CD14-positive monocyte (primary cell): ENCODE data around the gene ZP1. TPM values are rescaled to one million over a fixed set of nuclear protein-coding genes. Genes with fewer than 3 reads are reported as not detected.

Experiments used
- DNase-seq, 3 donors: peaks; one replicate each; pipeline ENCODE4 v3.0.0-alpha.2; 2011 to 2022
- H2AFZ ChIP-seq: 2 replicates; pipeline ENCODE4 v1.6.0; 2012; ENCODE audit warnings: mild to moderate bottlenecking, low read depth, low read length, inconsistent platforms; ENCODE audit not compliant: insufficient read depth, poor library complexity, severe bottlenecking
- H3K27ac ChIP-seq, 2 donors: 1 replicate in 1 of 2; 2 replicates in 1 of 2; pipeline ENCODE4 v1.5.1; 2012 to 2013; ENCODE audit warnings: low read length in 2 of 2, control low read depth in 1 of 2, inconsistent platforms in 1 of 2, low read depth in 1 of 2, mild to moderate bottlenecking in 1 of 2
- H3K27me3 ChIP-seq, 2 donors: one replicate each; pipeline versions ENCODE4 v1.6.0 to v1.6.1; 2011 to 2013; ENCODE audit warnings: low read length in 2 of 2; ENCODE audit not compliant: control insufficient read depth in 2 of 2, insufficient read depth in 2 of 2
- H3K36me3 ChIP-seq, 2 donors: replicated peaks in 1 of 2; 1 replicate in 1 of 2; 2 replicates in 1 of 2; pipeline versions ENCODE4 v1.5.1 to v1.6.1; 2012 to 2013; ENCODE audit warnings: low read length in 2 of 2, control low read depth in 1 of 2, inconsistent platforms in 1 of 2, mild to moderate bottlenecking in 1 of 2; ENCODE audit not compliant: insufficient read depth in 2 of 2, control insufficient read depth in 1 of 2
- H3K4me1 ChIP-seq, 2 donors: 1 replicate in 1 of 2; 2 replicates in 1 of 2; pipeline versions ENCODE4 v1.5.1 to v1.6.1; 2012 to 2013; ENCODE audit warnings: low read length in 2 of 2, control low read depth in 1 of 2, inconsistent platforms in 1 of 2, mild to moderate bottlenecking in 1 of 2, moderate library complexity in 1 of 2; ENCODE audit not compliant: insufficient read depth in 2 of 2, control insufficient read depth in 1 of 2
- H3K4me2 ChIP-seq: replicated peaks from 2 replicates; pipeline ENCODE3; 2012; ENCODE audit warnings: low read length, moderate library complexity, mild to moderate bottlenecking; ENCODE audit not compliant: poor library complexity, severe bottlenecking; ENCODE audit errors: extremely low read depth
- H3K4me3 ChIP-seq, 3 experiments: fragments of 200-600 bp in 1 of 3; sonication (generic) in 1 of 3; replicated peaks in 1 of 3; 1 replicate in 2 of 3; 2 replicates in 1 of 3; pipeline ENCODE4 v1.5.1; 2011 to 2013; ENCODE audit warnings: low read length in 3 of 3, mild to moderate bottlenecking in 3 of 3, control low read depth in 2 of 3, low read depth in 2 of 3, inconsistent platforms in 1 of 3, moderate library complexity in 1 of 3
- H3K79me2 ChIP-seq: 2 replicates; pipeline ENCODE4 v1.6.0; 2012; ENCODE audit warnings: mild to moderate bottlenecking, control low read depth, inconsistent platforms, low read length, moderate library complexity; ENCODE audit not compliant: insufficient read depth
- H3K9ac ChIP-seq: 2 replicates; pipeline ENCODE4 v1.6.0; 2017; ENCODE audit warnings: low read length, mild to moderate bottlenecking; ENCODE audit not compliant: insufficient read depth, poor library complexity, severe bottlenecking
- H3K9me3 ChIP-seq, 2 donors: replicated peaks in 1 of 2; 1 replicate in 1 of 2; 2 replicates in 1 of 2; pipeline versions ENCODE4 v1.5.1 to v1.6.1; 2012 to 2013; ENCODE audit warnings: low read length in 2 of 2, control low read depth in 1 of 2; ENCODE audit not compliant: control insufficient read depth in 1 of 2, insufficient read depth in 1 of 2
- H4K20me1 ChIP-seq: 2 replicates; pipeline ENCODE4 v1.6.0; 2012; ENCODE audit warnings: mild to moderate bottlenecking, low read length, control low read depth, moderate library complexity; ENCODE audit not compliant: insufficient read depth
- H3K27ac Mint-ChIP-seq, 7 donors: one replicate each; pipeline ENCODE4 v1.8.0; 2020; ENCODE audit warnings: mild to moderate bottlenecking in 7 of 7, mixed read lengths in 7 of 7, moderate library complexity in 6 of 7, inconsistent platforms in 2 of 7
- H3K27me3 Mint-ChIP-seq, 3 donors: one replicate each; pipeline ENCODE4 v1.8.0; 2021 to 2022; ENCODE audit warnings: low read depth in 3 of 3, mild to moderate bottlenecking in 3 of 3, mixed read lengths in 3 of 3, moderate library complexity in 3 of 3, inconsistent platforms in 1 of 3
- H3K36me3 Mint-ChIP-seq, 2 donors: one replicate each; pipeline ENCODE4 v1.8.0; 2020; ENCODE audit warnings: mixed read lengths in 2 of 2, inconsistent platforms in 1 of 2, mild to moderate bottlenecking in 1 of 2
- H3K4me1 Mint-ChIP-seq: one replicate; pipeline ENCODE4 v1.8.0; 2020; ENCODE audit warnings: mild to moderate bottlenecking, mixed read lengths
- H3K4me3 Mint-ChIP-seq, 2 donors: one replicate each; pipeline ENCODE4 v1.8.0; 2020; ENCODE audit warnings: mild to moderate bottlenecking in 2 of 2, mixed read lengths in 2 of 2, moderate library complexity in 1 of 2
- H3K9me3 Mint-ChIP-seq, 7 donors: one replicate each; pipeline ENCODE4 v1.8.0; 2020 to 2022; ENCODE audit warnings: mixed read lengths in 7 of 7, mild to moderate bottlenecking in 6 of 7, moderate library complexity in 6 of 7, inconsistent platforms in 2 of 7
- CTCF ChIP-seq: fragments of 200-600 bp; IDR thresholded peaks from one replicate; pipeline ENCODE4 v1.8.0; 2022; ENCODE audit warnings: antibody characterized with exemption, mild to moderate bottlenecking
- WGBS: methylation state at CpG from one replicate; pipeline ENCODE4 v1.1.5; 2013; ENCODE audit warnings: missing lambda C conversion rate; ENCODE audit not compliant: insufficient coverage; 5-methylcytosine and 5-hydroxymethylcytosine counted together
- intact Hi-C, 2 donors: fragments of 100-400 bp; cut with micrococcal nuclease; formaldehyde crosslinking; loops; one replicate each; pipeline versions ENCODE4 v1.15.0 to v1.15.1; 2023
- polyA minus RNA-seq: library from RNA; depleted of rRNA, polyadenylated mRNA; stranded (reverse); fragments of >200 nt; gene quantifications from 2 replicates; pipeline ENCODE4 v1.2.3, GENCODE V29; 2012
- polyA plus RNA-seq, 3 donors: library from polyadenylated mRNA; depleted of rRNA in 1 of 3; unstranded in 2 of 3; stranded (reverse) in 1 of 3; fragments of 300-500 nt in 2 of 3; fragments of >200 nt in 1 of 3; fragmentation: Illumina TruSeq in 2 of 3; gene quantifications; 1 replicate in 2 of 3; 2 replicates in 1 of 3; pipeline ENCODE4 v1.2.3, GENCODE V29; 2012 to 2021
- total RNA-seq, 12 experiments: library from RNA in 1 of 12; stranded (reverse) in 1 of 12; fragments of 120-200 nt in 1 of 12; gene quantifications; one replicate each; pipeline ENCODE4 v1.2.4 and lab custom pipeline; 2013 to 2026; ENCODE audit warnings: mixed read lengths in 6 of 12, inconsistent platforms in 1 of 12

The ZP1 gene
- total RNA-seq (2013) = not detected
- under 1 TPM in 2 of 3 donors, not detected in 1; 0.09 to 0.40 TPM for polyA plus RNA-seq
- not detected in 2 replicates for polyA minus RNA-seq
- 0 to 0.23 (median 0.08) reads per million in 11 experiments for total RNA-seq (lab: John Stamatoyannopoulos, UW)

- no peaks in the 10 kb centered on the region for H3K36me3 ChIP-seq
- H3K27ac ChIP-seq = no peak within 1 kb of the TSS
- 92% methylated on average over 10 of the region's 13 CpGs for WGBS
- Mint-ChIP-seq H3K4me1 (peaks cover 5% of the 10 kb centered on the region), H3K4me3 (no peak within 1 kb of the TSS), H3K36me3 (no peaks in the 10 kb centered on the region), H3K27ac (peak within 1 kb of the TSS in 1 of 7 donors; percentile 51), H3K27me3 (peaks cover 0 to 5% (median 3%) of the 10 kb centered on the region in 3 donors), H3K9me3 (no peaks in the 10 kb centered on the region)
- H3K4me2 ChIP-seq = no peak within 1 kb of the TSS
- TF ChIP-seq CTCF = no peak
- H3K4me1 ChIP-seq = peaks cover 0 to 1% of the 10 kb centered on the region in 2 donors
- intact Hi-C loops = no loop called here
- no peaks in the 10 kb centered on the region for H4K20me1 ChIP-seq
- no peak within 1 kb of the TSS for H3K4me3 ChIP-seq
- H3K27me3 ChIP-seq = no peaks in the 10 kb centered on the region
- no peak for DNase-seq
- H3K9ac ChIP-seq = no peak within 1 kb of the TSS
- no peak within 1 kb of the TSS for H2AFZ ChIP-seq
- H3K9me3 ChIP-seq = no peaks in the 10 kb centered on the region
- H3K79me2 ChIP-seq = no peaks in the 10 kb centered on the region
Measured at GRCh38 chr11:60866911-60867870, at the start of gene ZP1. Gene ZP1, plus strand, starts transcription at chr11:60867542. Its CDS starts 20 bp downstream, at chr11:60867562.

GRCh38 chr11:60818057-60818456 is 49.3 kb upstream of the ZP1 start:
- Histone ChIP-seq H4K20me1 (no peaks in the 10 kb centered on the region), H3K9ac (no peak overlapping the region), H3K4me2 (no peak overlapping the region), H3K27me3 (no peaks in the 10 kb centered on the region), H3K4me3 (no peak overlapping the region), H2AFZ (no peak overlapping the region), H3K79me2 (no peaks in the 10 kb centered on the region), H3K27ac (no peak overlapping the region), H3K9me3 (peaks cover 12 to 17% of the 10 kb centered on the region in 2 donors), H3K4me1 (no peaks in the 10 kb centered on the region), H3K36me3 (no peaks in the 10 kb centered on the region)
- TF ChIP-seq CTCF = no peak
- intact Hi-C loops = no loop called here
- Mint-ChIP-seq H3K27ac (no peak overlapping the region), H3K36me3 (no peaks in the 10 kb centered on the region), H3K27me3 (peaks cover 3 to 6% (median 5%) of the 10 kb centered on the region in 3 donors), H3K9me3 (peaks cover 2 to 17% (median 16%) of the 10 kb centered on the region in 7 donors), H3K4me1 (peaks cover 2% of the 10 kb centered on the region), H3K4me3 (no peak overlapping the region)
- 93% methylated on average over 3 of the region's 4 CpGs for WGBS
- DNase-seq = no peak
